Aorta (tissue), 5 donors: ENCODE measurements around the gene MRPL21. TPM values are rescaled to one million over a fixed set of nuclear protein-coding genes. Genes with fewer than 3 reads are reported as not detected.

Experiments
- ATAC-seq: fragments of 200-7000 bp; cut with Tn5 transposase; one replicate; pipeline ENCODE4 v1.9.1; 2022; ENCODE audit warnings: moderate library complexity; ENCODE audit not compliant: low FRiP score
- DNase-seq, 2 donors: peaks; one replicate each; pipeline ENCODE4 v3.0.0-alpha.2; 2020
- H3K27ac ChIP-seq, 2 donors: one replicate each; pipeline ENCODE4 v1.5.1; 2013; ENCODE audit warnings: low read length in 2 of 2, mild to moderate bottlenecking in 2 of 2, moderate library complexity in 2 of 2, control low read depth in 1 of 2, inconsistent platforms in 1 of 2, low read depth in 1 of 2
- H3K27me3 ChIP-seq, 2 donors: one replicate each; pipeline ENCODE4 v1.6.1; 2013; ENCODE audit warnings: control low read depth in 1 of 2, low read length in 1 of 2, mild to moderate bottlenecking in 1 of 2, moderate library complexity in 1 of 2; ENCODE audit not compliant: insufficient read depth in 2 of 2, control insufficient read depth in 1 of 2
- H3K36me3 ChIP-seq, 2 donors: one replicate each; pipeline ENCODE4 v1.6.1; 2013; ENCODE audit warnings: control low read depth in 1 of 2, low read length in 1 of 2, mild to moderate bottlenecking in 1 of 2; ENCODE audit not compliant: insufficient read depth in 2 of 2, control insufficient read depth in 1 of 2
- H3K4me1 ChIP-seq, 2 donors: one replicate each; pipeline ENCODE4 v1.6.1; 2013; ENCODE audit warnings: low read length in 2 of 2, control low read depth in 1 of 2, mild to moderate bottlenecking in 1 of 2, moderate library complexity in 1 of 2; ENCODE audit not compliant: insufficient read depth in 2 of 2, control insufficient read depth in 1 of 2
- H3K4me3 ChIP-seq, 2 donors: one replicate each; pipeline ENCODE4 v1.5.1; 2013; ENCODE audit warnings: low read length in 2 of 2, control low read depth in 1 of 2, mild to moderate bottlenecking in 1 of 2
- H3K9me3 ChIP-seq: one replicate; pipeline ENCODE4 v1.6.1; 2013; ENCODE audit warnings: mild to moderate bottlenecking, low read length; ENCODE audit not compliant: control insufficient read depth
- WGBS, 2 donors: extraction: QIAGEN DNeasy Blood & Tissue Kit; methylation state at CpG; one replicate each; pipeline ENCODE4 v1.1.7; 2013; 5-methylcytosine and 5-hydroxymethylcytosine counted together
- intact Hi-C, 2 donors: fragments of 100-400 bp; cut with DNase I; formaldehyde crosslinking; loops; one replicate each; pipeline versions ENCODE4 v1.14.2 to v1.15.0; 2022
- polyA plus RNA-seq, 2 donors: library from polyadenylated mRNA; stranded (reverse); fragments of 200-250 nt; gene quantifications; one replicate each; pipeline ENCODE4 v1.2.3, GENCODE V29; 2013
- total RNA-seq, 2 donors: library from RNA; stranded (reverse); fragmentation: NEBNext Ultra II Directional; extraction: Animal tissue kit (Norgen Biotek cat#: 25700); gene quantifications; one replicate each; pipeline ENCODE4 v1.2.1, GENCODE V29; 2021
- donor health status: healthy with polysubstance abuse.
- donor health status: Bipolar disorder and iron deficiency.
- donor health status: DM: no; HTN: no; CAD: no.
- donor health status: DM: no; HTN: no; CAD: no.
- donor health status: DM: yes; HTN: yes; CAD: no.

Gene MRPL21
- total and polyA plus RNA-seq, 4 donors: 31.7 to 69.7 (median 44.3) TPM

GRCh38 chr11:68942751-68943271, 39.2 kb upstream of the MRPL21 start:
- intact Hi-C loops: loop anchor here in 1 of 2 donors (5.0 kb wide), 1 partner anchor 69 kb away; the partner anchor contains the start of gene MRGPRF
- no peaks in the 10 kb centered on the region for H3K27me3 ChIP-seq
- H3K9me3 ChIP-seq: no peaks in the 10 kb centered on the region
- H3K27ac ChIP-seq: peak overlapping the region; percentile 90 to 98
- DNase-seq (peak; percentile 78 to 84), ATAC-seq (peak; percentile 87)
- 9 to 17% methylated on average over 9 of the region's 9 CpGs for WGBS, 2 donors
- H3K4me3 ChIP-seq: no peak overlapping the region
- no peaks in the 10 kb centered on the region for H3K4me1 ChIP-seq
- H3K36me3 ChIP-seq: no peaks in the 10 kb centered on the region

GRCh38 chr11:68942095-68942620, 38.5 kb upstream of the MRPL21 start:
- peak overlapping the region; percentile 90 to 98 for H3K27ac ChIP-seq
- WGBS, 2 donors: 21 to 31% methylated on average over 11 of the region's 11 CpGs

GRCh38 chr11:68941324-68942094, 37.9 kb upstream of the MRPL21 start:
- no peak overlapping the region for H3K4me3 ChIP-seq
- ATAC-seq (no peak), DNase-seq (no peak)
- H3K9me3 ChIP-seq: no peaks in the 10 kb centered on the region
- no peaks in the 10 kb centered on the region for H3K4me1 ChIP-seq
- peak overlapping the region; percentile 71 to 79 for H3K27ac ChIP-seq
- no peaks in the 10 kb centered on the region for H3K27me3 ChIP-seq
- intact Hi-C loops: loop anchor here in 1 of 2 donors (5.0 kb wide), 1 partner anchor 71 kb away; the partner anchor contains the start of gene MRGPRF
- 73 to 77% methylated on average over 18 of the region's 18 CpGs for WGBS, 2 donors
- peaks cover 0 to 6% of the 10 kb centered on the region in 2 donors for H3K36me3 ChIP-seq

More at GRCh38 chr11:68942095-68942620, 38.5 kb upstream of the MRPL21 start:
- intact Hi-C loops: loop anchor here in 1 of 2 donors (5.0 kb wide), 1 partner anchor 70 kb away; the partner anchor contains the start of gene MRGPRF
- no peaks in the 10 kb centered on the region for H3K9me3 ChIP-seq
- H3K4me1 ChIP-seq: no peaks in the 10 kb centered on the region
- no peak overlapping the region for H3K4me3 ChIP-seq
- H3K36me3 ChIP-seq: peaks cover 0 to 3% of the 10 kb centered on the region in 2 donors
- ATAC-seq (peak; percentile 3), DNase-seq (no peak)
- H3K27me3 ChIP-seq: no peaks in the 10 kb centered on the region

- peak overlapping the region; percentile 71 to 79 for H3K27ac ChIP-seq
- ATAC-seq (no peak), DNase-seq (no peak)
- peaks cover 0 to 6% of the 10 kb centered on the region in 2 donors for H3K36me3 ChIP-seq
- 92% methylated on average over 20 of the region's 20 CpGs for WGBS, 2 donors
- no peaks in the 10 kb centered on the region for H3K9me3 ChIP-seq
- H3K4me3 ChIP-seq: no peak overlapping the region
- no peaks in the 10 kb centered on the region for H3K27me3 ChIP-seq
- H3K4me1 ChIP-seq: no peaks in the 10 kb centered on the region
- intact Hi-C loops: loop anchor here in 1 of 2 donors (5.0 kb wide), 1 partner anchor 72 kb away; the partner anchor contains the start of gene MRGPRF
These were observed 37.2 kb upstream of the MRPL21 start for GRCh38 chr11:68940651-68941323.

GRCh38 chr11:68939583-68940555, 36.2 kb upstream of the MRPL21 start:
- Histone ChIP-seq H3K27ac (peak overlapping the region in 1 of 2 donors; percentile 0), H3K36me3 (peaks cover 0 to 6% of the 10 kb centered on the region in 2 donors), H3K4me1 (no peaks in the 10 kb centered on the region), H3K27me3 (no peaks in the 10 kb centered on the region), H3K4me3 (no peak overlapping the region), H3K9me3 (no peaks in the 10 kb centered on the region)
- no peak for ATAC-seq
- peak in 1 of 2 donors; percentile 68 for DNase-seq
- intact Hi-C loops: loop anchor here in 1 of 2 donors (5.0 kb wide), 1 partner anchor 72 kb away; the partner anchor contains the start of gene MRGPRF
- WGBS, 2 donors: 67 to 71% methylated on average over 32 to 33 of the region's 33 CpGs

GRCh38 chr11:68938816-68939582, 35.4 kb upstream of the MRPL21 start:
- Histone ChIP-seq H3K36me3 (peaks cover 0 to 6% of the 10 kb centered on the region in 2 donors), H3K4me3 (no peak overlapping the region), H3K27me3 (no peaks in the 10 kb centered on the region), H3K27ac (no peak overlapping the region), H3K4me1 (no peaks in the 10 kb centered on the region), H3K9me3 (no peaks in the 10 kb centered on the region)
- intact Hi-C loops: no loop called here
- 89 to 92% methylated on average over 13 to 17 of the region's 17 CpGs for whole genome bisulfite sequencing, 2 donors
- DNase-seq: peak in 1 of 2 donors; percentile 70
- no peak for ATAC-seq

- Histone ChIP-seq H3K27me3 (no peaks in the 10 kb centered on the region), H3K4me1 (no peaks in the 10 kb centered on the region), H3K9me3 (no peaks in the 10 kb centered on the region), H3K36me3 (peaks cover 0 to 6% of the 10 kb centered on the region in 2 donors), H3K27ac (no peak overlapping the region), H3K4me3 (no peak overlapping the region)
- intact Hi-C loops: no loop called here
- 86 to 89% methylated on average over 18 of the region's 18 CpGs for WGBS, 2 donors
- ATAC-seq: no peak
- peak in 1 of 2 donors; percentile 55 for DNase-seq
These were observed 34.5 kb upstream of the MRPL21 start for GRCh38 chr11:68938088-68938487.
